HAP-1 (cell line): Measurements from ENCODE around the gene FNDC8.
"Not testable (repeated sequence)": the region's sequence is repeated elsewhere in the genome, so short reads cannot be mapped to it uniquely, and the experiment has no call there.

Experiments used
- DNase-seq, 2 experiments: peaks; one replicate each; pipeline ENCODE4 v3.0.0-alpha.2; 2016 to 2020; ENCODE audit warnings: low spot score in 2 of 2
- H3K27me3 ChIP-seq: fragments of 250-450 bp; sonication (Bioruptor Pico); 2 replicates; pipeline ENCODE4 v1.5.1; 2020; ENCODE audit warnings: low read depth, mild to moderate bottlenecking, moderate library complexity
- H3K36me3 ChIP-seq: fragments of 250-450 bp; sonication (Bioruptor Pico); replicated peaks from 2 replicates; pipeline ENCODE4 v1.5.1; 2020; ENCODE audit warnings: mild to moderate bottlenecking
- H3K4me1 ChIP-seq: fragments of 250-450 bp; sonication (Bioruptor Pico); 2 replicates; pipeline ENCODE4 v1.5.1; 2020; ENCODE audit warnings: mild to moderate bottlenecking
- H3K4me3 ChIP-seq: fragments of 250-450 bp; sonication (Bioruptor Pico); 2 replicates; pipeline ENCODE4 v1.5.1; 2020; ENCODE audit warnings: mild to moderate bottlenecking, moderate library complexity
- H3K9me3 ChIP-seq: fragments of 250-450 bp; sonication (Bioruptor Pico); 2 replicates; pipeline ENCODE4 v1.5.1; 2020; ENCODE audit warnings: mild to moderate bottlenecking, moderate library complexity
- in situ Hi-C: fragments of 300-500 bp; cut with MboI; formaldehyde crosslinking; loops from 3 replicates; pipeline ENCODE4 v1.14.3; 2020; ENCODE audit warnings: low sequenced_read_pairs, inconsistent platforms, mixed read lengths

The FNDC8 gene

DNA sequence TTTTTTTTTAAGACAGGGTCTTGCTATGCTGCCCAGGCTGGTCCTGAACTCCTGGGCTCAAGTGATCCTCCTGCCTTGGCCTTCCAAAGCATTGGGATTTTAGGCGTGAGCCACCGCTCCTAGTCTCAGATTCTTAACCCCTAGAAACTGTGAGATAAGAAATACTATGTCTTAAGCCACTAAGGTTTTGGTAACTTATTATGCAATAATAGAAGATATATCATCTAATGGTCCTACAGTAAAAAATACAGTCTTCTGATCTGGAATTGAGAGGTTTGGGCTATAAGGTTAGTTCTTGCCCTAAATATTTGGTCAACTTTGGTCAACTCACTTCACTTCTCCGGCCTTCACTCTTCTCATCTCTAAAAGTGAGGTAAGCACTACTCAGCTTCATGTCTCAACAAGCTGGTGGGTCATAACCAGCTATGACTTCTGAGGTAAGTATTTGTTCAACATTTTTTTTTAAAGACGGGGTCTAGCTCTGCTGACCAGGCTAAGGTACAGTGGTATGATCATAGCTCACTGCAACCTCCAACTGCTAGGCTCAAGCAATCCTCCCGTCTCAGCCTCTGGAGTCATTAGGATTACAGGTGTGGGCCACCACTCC lies 16.5 kb upstream of the FNDC8 start:
- peaks cover 45% of the 10 kb centered on the region for H3K36me3 ChIP-seq
- H3K27me3 ChIP-seq, result no peaks in the 10 kb centered on the region
- H3K9me3 ChIP-seq, result peaks cover 10% of the 10 kb centered on the region
- in situ Hi-C loops, result no loop called here
- no peak overlapping the region for H3K4me3 ChIP-seq
- no peak for DNase-seq
- peaks cover 13% of the 10 kb centered on the region for H3K4me1 ChIP-seq

DNA sequence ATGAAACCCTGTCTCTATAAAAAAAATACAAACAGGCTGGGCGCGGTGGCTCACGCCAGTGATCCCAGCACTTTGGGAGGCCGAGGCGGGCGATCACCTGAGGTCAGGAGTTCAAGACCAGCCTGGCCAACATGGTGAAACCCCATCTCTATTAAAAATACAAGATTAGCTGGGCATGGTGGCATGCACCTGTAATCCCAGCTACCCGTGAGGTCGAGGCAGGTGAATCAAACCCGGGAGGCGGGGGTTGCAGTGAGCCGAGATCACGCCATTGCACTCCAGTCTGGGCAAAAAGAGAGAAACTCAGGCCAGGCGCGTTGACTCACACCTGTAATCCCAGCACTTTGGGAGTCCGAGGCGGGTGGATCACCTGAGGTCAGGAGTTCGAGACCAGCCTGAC lies 10.6 kb upstream of the FNDC8 start:
- H3K4me3 ChIP-seq, H3K27me3 ChIP-seq, DNase-seq, in situ Hi-C loops, H3K9me3 ChIP-seq: not testable (repeated sequence)
- H3K36me3 ChIP-seq, result peaks cover 17% of the 10 kb centered on the region
- peaks cover 13% of the 10 kb centered on the region for H3K4me1 ChIP-seq

DNA sequence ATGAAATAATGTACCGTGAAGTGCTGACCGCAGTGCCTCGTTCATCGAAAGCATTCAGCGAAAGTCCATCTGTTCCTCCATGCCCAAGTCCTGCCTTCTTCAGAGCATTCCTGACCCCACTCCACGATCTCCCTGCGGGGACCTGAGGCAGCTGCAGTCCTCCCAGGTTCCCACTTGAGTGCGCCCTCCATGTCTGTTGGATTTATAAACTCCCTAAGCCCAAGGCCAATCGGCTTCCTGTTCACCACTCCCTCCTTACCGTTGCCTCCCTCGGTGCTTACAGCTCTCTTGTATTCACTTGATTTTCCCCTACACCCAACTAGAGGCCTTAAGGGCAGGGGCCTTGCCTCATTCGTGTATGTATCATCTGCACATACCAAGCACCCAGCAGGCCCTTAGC lies 4.6 kb upstream of the FNDC8 start:
- in situ Hi-C loops, result no loop called here
- no peaks in the 10 kb centered on the region for H3K27me3 ChIP-seq
- peaks cover 4% of the 10 kb centered on the region; the same call in 1 of the 2 replicates for H3K36me3 ChIP-seq
- H3K9me3 ChIP-seq, result no peaks in the 10 kb centered on the region
- DNase-seq, result no peak
- no peak overlapping the region for H3K4me3 ChIP-seq
- peaks cover 7% of the 10 kb centered on the region for H3K4me1 ChIP-seq

DNA sequence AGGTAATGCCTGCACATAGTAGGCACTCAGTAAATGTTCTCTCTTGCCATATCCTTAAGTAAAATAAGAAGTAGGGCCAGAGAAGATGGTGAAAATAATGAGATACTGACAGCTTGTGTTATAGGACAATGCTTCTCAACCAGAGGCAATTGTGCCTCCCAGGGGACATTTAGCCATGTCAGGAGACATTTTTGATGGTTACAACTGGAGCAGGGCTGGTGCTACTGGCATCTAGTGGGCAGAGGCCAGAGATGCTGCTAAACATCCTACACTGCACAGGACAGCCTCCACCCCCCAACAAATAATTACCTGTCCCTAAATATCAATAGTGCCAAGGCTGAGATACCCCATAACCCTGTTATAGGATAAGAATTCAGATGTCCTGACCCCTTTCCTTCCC lies 3.4 kb upstream of the FNDC8 start:
- H3K4me3 ChIP-seq, result no peak overlapping the region
- no peaks in the 10 kb centered on the region for H3K9me3 ChIP-seq
- peaks cover 7% of the 10 kb centered on the region for H3K4me1 ChIP-seq
- in situ Hi-C loops, result no loop called here
- DNase-seq, result peak in 1 of 2 experiments; percentile 46
- no peaks in the 10 kb centered on the region for H3K27me3 ChIP-seq
- H3K36me3 ChIP-seq, result peaks cover 4% of the 10 kb centered on the region; the same call in 1 of the 2 replicates

DNA sequence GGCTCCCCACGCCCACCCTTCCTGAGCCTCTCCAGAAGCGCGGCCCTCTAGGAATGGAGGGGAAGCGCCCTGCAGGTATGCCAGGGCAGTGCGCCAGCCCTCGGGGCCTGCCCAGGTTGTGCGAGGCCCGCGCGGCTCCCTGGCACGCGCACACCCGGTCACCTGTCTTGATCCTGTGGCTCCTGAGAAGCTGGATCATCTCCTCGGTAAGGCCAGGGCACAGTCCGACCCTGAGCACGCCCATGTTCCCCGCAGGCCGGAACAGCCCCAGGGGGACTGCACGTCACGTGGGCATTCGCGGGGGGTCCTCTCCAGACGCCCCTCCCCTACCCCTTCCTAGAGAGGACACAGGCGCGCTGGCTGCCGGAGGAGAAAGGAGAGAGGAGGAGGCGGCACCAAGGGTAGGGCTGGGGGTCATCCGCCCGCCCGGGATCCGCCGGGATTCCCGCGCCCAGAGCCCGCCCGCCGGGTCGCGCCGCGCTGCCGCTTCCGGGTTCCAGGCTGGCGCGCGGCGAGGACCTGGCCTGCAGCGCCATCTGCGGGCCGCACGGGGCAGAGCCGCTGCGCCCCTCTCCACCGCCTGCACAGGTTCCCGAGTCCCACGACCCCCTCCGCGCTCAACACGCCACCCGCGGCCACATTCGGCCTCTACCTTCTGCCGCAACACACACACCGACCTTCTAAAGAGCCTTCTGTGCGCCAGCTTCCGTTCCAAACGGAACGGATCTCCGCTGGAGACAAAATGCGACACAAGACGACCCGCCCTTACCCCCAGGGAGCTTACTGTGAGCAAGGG lies 1.8 kb upstream of the FNDC8 start, which contains the start of gene RAD51D:
Gene RAD51D, minus strand, starts transcription at position 491 of the 796 bp plus-strand sequence. Its CDS starts 247 bp downstream, at position 244.
- in situ Hi-C loops, result loop anchor here (5.0 to 10.0 kb wide), 3 partner anchors 122 to 695 kb away; no protein-coding TSS in a partner anchor
- peak within 1 kb of the TSS; percentile 68 for H3K4me3 ChIP-seq
- DNase-seq, result peak; percentile 83 to 92

DNA sequence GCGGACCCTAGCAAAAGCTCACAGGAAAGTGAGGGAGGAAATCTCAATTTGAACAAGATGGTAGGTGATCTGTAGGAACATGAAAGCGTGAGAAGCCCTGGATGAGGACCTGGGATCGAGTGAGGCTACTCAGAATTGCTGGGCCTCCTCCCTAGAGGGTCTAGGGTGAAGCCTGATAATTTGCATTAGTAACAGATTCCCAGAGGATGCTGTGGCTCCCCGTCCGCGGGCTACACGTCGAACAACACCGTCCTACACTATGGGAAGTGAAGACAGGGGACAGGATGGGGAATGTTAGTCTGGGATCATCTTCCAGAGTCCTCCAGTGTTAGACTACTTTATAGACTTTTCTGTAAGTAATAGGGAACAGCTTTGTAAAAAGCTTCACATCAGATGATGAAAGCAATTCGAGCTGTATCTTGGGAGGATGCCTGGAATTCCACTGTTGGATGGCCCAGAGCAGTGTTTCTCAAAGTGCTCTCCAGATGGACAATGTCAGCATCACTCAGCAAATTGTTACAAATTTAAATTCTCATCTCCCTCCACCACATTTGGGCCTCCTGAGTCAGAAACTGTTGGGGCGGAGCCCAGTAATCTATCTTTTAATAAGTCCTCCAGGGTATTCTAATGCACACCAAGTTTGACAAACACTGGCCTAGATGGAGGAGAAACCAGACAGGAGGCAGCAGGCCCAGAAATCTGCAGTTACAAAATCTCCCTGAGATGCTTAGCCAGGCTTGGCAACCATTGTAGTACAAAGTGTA lies 6.5 kb downstream of the FNDC8 start:
- Histone ChIP-seq H3K9me3 (no peaks in the 10 kb centered on the region; the same call in 1 of the 2 replicates), H3K4me3 (no peak overlapping the region), H3K27me3 (no peaks in the 10 kb centered on the region), H3K4me1 (no peaks in the 10 kb centered on the region), H3K36me3 (peaks cover 20% of the 10 kb centered on the region)
- in situ Hi-C loops, result loop anchor here (10.0 kb wide), 2 partner anchors 593 to 703 kb away; no protein-coding TSS in a partner anchor
- no peak for DNase-seq

More for the DNA sequence above, 1.8 kb upstream of the FNDC8 start, which contains the start of gene RAD51D:
- Histone ChIP-seq H3K27me3 (no peaks in the 10 kb centered on the region), H3K4me1 (peaks cover 7% of the 10 kb centered on the region), H3K9me3 (no peaks in the 10 kb centered on the region), H3K36me3 (peaks cover 4% of the 10 kb centered on the region; the same call in 1 of the 2 replicates)

DNA sequence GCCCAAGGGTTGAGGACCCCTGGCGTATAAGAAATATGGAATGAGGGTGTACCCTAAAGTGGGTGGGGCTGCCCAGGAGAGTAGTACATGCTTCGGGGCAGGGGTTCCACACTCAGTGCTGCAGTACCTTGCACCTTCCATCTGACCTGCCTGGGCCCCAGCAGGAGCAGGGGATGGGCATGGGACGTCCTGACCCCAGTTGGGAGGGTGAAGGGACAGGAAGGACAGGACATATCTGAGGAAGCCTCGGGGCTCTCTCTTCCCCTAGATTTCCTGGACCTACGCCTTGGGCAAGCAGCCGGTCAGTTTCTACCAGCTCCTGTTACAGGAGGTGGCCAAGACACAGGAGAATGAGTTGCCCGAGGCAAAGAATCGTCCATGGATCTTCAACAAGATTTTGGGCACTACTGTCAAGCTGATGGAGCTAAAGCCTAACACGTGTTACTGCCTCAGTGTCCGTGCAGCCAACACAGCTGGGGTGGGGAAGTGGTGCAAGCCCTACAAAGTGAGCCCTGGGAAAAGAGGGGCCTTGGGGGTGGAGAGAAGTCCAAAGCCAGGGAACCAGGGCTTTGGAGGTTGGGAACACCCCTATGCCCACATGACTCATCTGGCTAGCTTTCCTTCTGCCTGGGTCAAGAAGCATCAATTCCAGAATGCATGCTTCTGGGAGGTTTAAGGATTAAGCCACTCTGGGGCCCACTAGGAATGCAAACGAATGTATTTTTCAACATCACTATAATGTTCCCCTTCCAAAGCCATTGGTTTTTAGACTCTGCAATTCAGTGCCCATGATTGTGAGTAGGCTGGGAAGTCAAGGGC lies 7.9 kb downstream of the FNDC8 start:
- in situ Hi-C loops, result loop anchor here (10.0 kb wide), 2 partner anchors 595 to 705 kb away; no protein-coding TSS in a partner anchor
- DNase-seq, result no peak
- Histone ChIP-seq H3K4me1 (no peaks in the 10 kb centered on the region), H3K4me3 (no peak overlapping the region), H3K36me3 (peaks cover 34% of the 10 kb centered on the region), H3K9me3 (no peaks in the 10 kb centered on the region; the same call in 1 of the 2 replicates), H3K27me3 (no peaks in the 10 kb centered on the region)

DNA sequence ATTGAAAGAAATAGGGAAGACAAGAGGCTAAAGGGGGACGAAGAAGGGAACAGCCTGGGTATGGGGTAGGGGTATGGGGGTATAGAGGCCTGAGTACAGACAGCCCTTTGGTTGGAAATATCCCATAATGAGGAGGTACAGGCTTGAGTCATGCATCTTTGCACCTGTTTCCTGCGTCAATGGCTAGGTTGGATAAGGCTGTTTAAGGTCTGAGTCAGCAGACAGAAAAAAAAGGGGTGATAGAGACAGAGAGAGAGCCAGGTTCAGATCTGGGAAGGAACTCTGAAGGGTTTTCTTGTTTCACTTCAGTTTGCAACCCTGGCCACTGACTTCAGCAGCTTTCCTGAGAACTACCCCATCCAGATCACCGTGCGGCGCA lies 8.5 kb downstream of the FNDC8 start:
- peaks cover 40% of the 10 kb centered on the region for H3K36me3 ChIP-seq
- no peaks in the 10 kb centered on the region; the same call in 1 of the 2 replicates for H3K9me3 ChIP-seq
- H3K4me3 ChIP-seq, result no peak overlapping the region
- no peaks in the 10 kb centered on the region for H3K27me3 ChIP-seq
- no peaks in the 10 kb centered on the region for H3K4me1 ChIP-seq
- in situ Hi-C loops, result loop anchor here (10.0 kb wide), 2 partner anchors 595 to 705 kb away; no protein-coding TSS in a partner anchor
- no peak for DNase-seq

DNA sequence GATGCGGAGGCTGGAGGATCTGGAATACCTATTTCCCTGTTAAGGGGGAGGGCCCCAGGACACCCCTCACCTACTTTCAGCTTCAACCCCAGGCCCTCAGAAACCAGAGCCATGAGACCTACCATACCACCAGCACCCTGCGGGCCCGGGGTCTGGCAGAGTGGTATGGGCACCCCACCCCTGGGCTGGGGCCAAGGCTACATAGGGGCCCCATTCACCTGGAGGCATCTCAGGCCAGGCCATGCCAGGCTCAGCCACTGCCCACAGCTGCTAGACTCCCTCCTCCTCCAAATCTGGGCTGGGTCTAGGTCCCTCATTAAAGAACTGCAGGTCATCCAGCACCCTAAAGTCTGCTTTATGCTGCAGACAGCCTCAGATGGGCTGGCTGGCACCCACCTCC lies 9.0 kb downstream of the FNDC8 start:
- no peak overlapping the region for H3K4me3 ChIP-seq
- no peak for DNase-seq
- no peaks in the 10 kb centered on the region for H3K27me3 ChIP-seq
- H3K36me3 ChIP-seq, result peaks cover 44% of the 10 kb centered on the region
- in situ Hi-C loops, result no loop called here
- H3K9me3 ChIP-seq, result no peaks in the 10 kb centered on the region; the same call in 1 of the 2 replicates
- H3K4me1 ChIP-seq, result no peaks in the 10 kb centered on the region

DNA sequence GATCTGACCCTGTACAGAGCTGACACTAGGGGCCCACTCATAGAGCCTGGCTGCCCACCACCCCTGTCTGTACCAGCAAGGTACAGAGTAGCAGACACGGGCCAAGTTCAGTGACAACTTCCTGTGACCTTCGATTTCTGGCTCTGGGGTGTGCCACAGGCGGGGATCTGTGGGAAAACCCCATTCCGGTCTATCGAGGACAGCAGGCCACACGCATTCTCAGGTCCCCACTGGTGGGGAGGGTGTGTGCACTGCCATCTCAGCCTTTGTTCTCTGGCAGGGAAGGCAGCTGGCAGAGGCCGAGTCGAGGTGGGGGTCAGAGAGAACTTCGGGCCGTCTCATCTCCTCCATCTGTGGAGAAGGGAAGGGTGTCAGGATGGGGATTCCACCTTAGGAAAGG lies 10.7 kb downstream of the FNDC8 start:
- no peaks in the 10 kb centered on the region for H3K4me1 ChIP-seq
- in situ Hi-C loops, result no loop called here
- H3K27me3 ChIP-seq, result no peaks in the 10 kb centered on the region
- H3K36me3 ChIP-seq, result peaks cover 61% of the 10 kb centered on the region
- no peaks in the 10 kb centered on the region; the same call in 1 of the 2 replicates for H3K9me3 ChIP-seq
- no peak for DNase-seq
- H3K4me3 ChIP-seq, result no peak overlapping the region

DNA sequence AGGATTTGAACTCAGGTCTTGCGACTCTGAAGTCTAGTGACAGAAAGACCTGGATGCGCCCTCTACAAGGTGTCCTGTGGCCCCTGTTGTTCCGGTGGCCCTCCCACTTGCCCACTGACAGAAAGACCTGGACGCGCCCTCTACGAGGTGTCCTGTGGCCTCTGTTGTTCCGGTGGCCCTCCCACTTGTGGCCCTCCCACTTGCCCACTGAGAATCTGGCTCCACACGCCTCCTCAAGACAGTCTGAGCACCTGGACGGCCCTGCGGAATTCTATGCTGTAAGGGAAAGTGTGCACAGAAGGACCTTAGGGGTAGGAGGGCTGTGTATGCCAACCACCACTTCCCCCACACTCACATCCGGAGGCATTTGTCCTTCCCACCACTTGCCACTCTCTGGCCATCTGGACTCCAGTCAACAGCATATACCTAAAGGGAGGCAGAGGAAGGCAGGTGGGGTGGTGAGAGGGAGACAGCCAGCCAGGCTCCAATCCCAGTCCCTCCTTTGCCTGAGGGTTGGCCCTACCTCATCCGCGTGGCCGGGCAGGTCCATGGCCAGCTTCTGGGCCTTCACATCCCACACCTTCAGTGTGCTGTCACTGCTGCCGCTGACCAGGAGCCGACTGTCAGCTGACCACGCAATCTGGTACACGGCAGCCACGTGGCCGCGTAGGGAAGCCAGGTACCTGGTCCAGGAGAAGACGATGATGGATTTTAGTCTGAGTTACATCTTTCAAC lies 11.6 kb downstream of the FNDC8 start:
- H3K36me3 ChIP-seq, result peaks cover 70% of the 10 kb centered on the region
- H3K4me3 ChIP-seq, result no peak overlapping the region
- H3K9me3 ChIP-seq, result no peaks in the 10 kb centered on the region; the same call in 1 of the 2 replicates
- no peak for DNase-seq
- H3K27me3 ChIP-seq, result no peaks in the 10 kb centered on the region
- in situ Hi-C loops, result no loop called here
- no peaks in the 10 kb centered on the region for H3K4me1 ChIP-seq

DNA sequence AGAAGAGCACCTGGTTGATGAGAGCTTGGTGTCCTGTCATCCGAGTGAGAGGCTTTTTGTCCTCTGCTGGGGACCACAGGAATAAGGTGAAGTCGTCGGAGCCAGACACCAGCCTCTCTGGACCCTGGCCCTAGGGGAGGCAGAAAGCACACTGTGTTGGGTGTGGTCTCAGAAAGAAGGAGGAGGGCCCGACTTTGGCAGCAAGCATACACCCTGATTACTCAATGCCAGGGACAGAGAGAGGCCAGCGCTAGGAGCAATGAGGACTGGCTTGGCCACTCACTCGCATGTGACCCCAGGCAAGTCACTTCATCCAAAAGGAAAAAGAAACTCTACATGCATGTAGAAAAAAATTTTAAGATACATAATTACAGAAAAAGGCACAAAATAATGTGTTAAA lies 13.9 kb downstream of the FNDC8 start:
- no peaks in the 10 kb centered on the region for H3K9me3 ChIP-seq
- no peaks in the 10 kb centered on the region for H3K27me3 ChIP-seq
- in situ Hi-C loops, result no loop called here
- H3K4me3 ChIP-seq, result no peak overlapping the region
- DNase-seq, result no peak
- no peaks in the 10 kb centered on the region for H3K4me1 ChIP-seq
- H3K36me3 ChIP-seq, result peaks cover 94% of the 10 kb centered on the region
